HFFc6 (cell line): ENCODE results near the gene MAP3K6. TPM values are rescaled to one million over a fixed set of nuclear protein-coding genes. Genes with fewer than 3 reads are reported as not detected.

Experiments
- DNase-seq: peaks from one replicate; pipeline ENCODE4 v3.0.0-alpha.2; 2018
- H3K27ac Mint-ChIP-seq: 2 replicates; pipeline ENCODE4 v1.8.0; 2020; ENCODE audit warnings: mild to moderate bottlenecking, mixed read lengths
- H3K27me3 Mint-ChIP-seq: 2 replicates; pipeline ENCODE4 v1.8.0; 2021; ENCODE audit warnings: mild to moderate bottlenecking, moderate library complexity, mixed read lengths; ENCODE audit not compliant: insufficient read depth
- H3K36me3 Mint-ChIP-seq: 2 replicates; pipeline ENCODE4 v1.8.0; 2021; ENCODE audit warnings: low read depth, mixed read lengths
- H3K4me1 Mint-ChIP-seq: 2 replicates; pipeline ENCODE4 v1.8.0; 2020; ENCODE audit warnings: low read depth, mixed read lengths
- H3K4me3 Mint-ChIP-seq: 2 replicates; pipeline ENCODE4 v1.8.0; 2020; ENCODE audit warnings: mild to moderate bottlenecking, moderate library complexity, mixed read lengths
- H3K9me3 Mint-ChIP-seq: 2 replicates; pipeline ENCODE4 v1.8.0; 2020; ENCODE audit warnings: mild to moderate bottlenecking, mixed read lengths
- CTCF ChIP-seq: fragments of 200-600 bp; sonication (generic); IDR thresholded peaks from 2 replicates; pipeline ENCODE4 v1.5.0; 2021; ENCODE audit warnings: antibody characterized with exemption, mild to moderate bottlenecking
- total RNA-seq, 6 experiments: library from RNA; stranded (reverse); fragmentation: NEBNext Ultra II Directional; extraction: Animal tissue kit (Norgen Biotek cat#: 25700); gene quantifications; 2 replicates in 1 of 6; 3 replicates in 5 of 6; pipeline ENCODE4 v1.2.3, GENCODE V29; 2021

Gene MAP3K6
- total RNA-seq, 6 experiments from 2014 or later = 22.6 to 30.8 (median 27.7) TPM

- no peak overlapping the region for H3K4me3 Mint-ChIP-seq
- DNase-seq = no peak
- no peak overlapping the region for H3K27ac Mint-ChIP-seq
- H3K9me3 Mint-ChIP-seq = no peaks in the 10 kb centered on the region
- H3K4me1 Mint-ChIP-seq = peaks cover 38% of the 10 kb centered on the region
- no peak for TF ChIP-seq CTCF
- H3K36me3 Mint-ChIP-seq = peaks cover 14% of the 10 kb centered on the region
- peaks cover 1% of the 10 kb centered on the region for H3K27me3 Mint-ChIP-seq
Measured at GRCh38 chr1:27405074-27405473, 38.3 kb upstream of the MAP3K6 start.

- no peaks in the 10 kb centered on the region for H3K9me3 Mint-ChIP-seq
- H3K36me3 Mint-ChIP-seq = peaks cover 14% of the 10 kb centered on the region
- H3K4me3 Mint-ChIP-seq = peak overlapping the region; percentile 46; the same call in 1 of the 2 replicates
- TF ChIP-seq CTCF = no peak
- peak overlapping the region; percentile 35 for H3K27ac Mint-ChIP-seq
- no peak for DNase-seq
- H3K27me3 Mint-ChIP-seq = peaks cover 3% of the 10 kb centered on the region
- peaks cover 38% of the 10 kb centered on the region for H3K4me1 Mint-ChIP-seq
Measured at GRCh38 chr1:27403931-27404330, 37.2 kb upstream of the MAP3K6 start.

GRCh38 chr1:27403065-27403726 lies 36.4 kb upstream of the MAP3K6 start:
- DNase-seq = peak; percentile 13
- H3K27ac Mint-ChIP-seq = peak overlapping the region; percentile 80
- H3K4me1 Mint-ChIP-seq = peaks cover 35% of the 10 kb centered on the region
- TF ChIP-seq CTCF = no peak
- peaks cover 5% of the 10 kb centered on the region for H3K27me3 Mint-ChIP-seq
- H3K4me3 Mint-ChIP-seq = peak overlapping the region; percentile 46; the same call in 1 of the 2 replicates
- H3K9me3 Mint-ChIP-seq = no peaks in the 10 kb centered on the region
- peaks cover 11% of the 10 kb centered on the region for H3K36me3 Mint-ChIP-seq

GRCh38 chr1:27402349-27402754 lies 35.6 kb upstream of the MAP3K6 start:
- H3K9me3 Mint-ChIP-seq = no peaks in the 10 kb centered on the region
- H3K4me3 Mint-ChIP-seq = no peak overlapping the region
- H3K27me3 Mint-ChIP-seq = peaks cover 5% of the 10 kb centered on the region
- TF ChIP-seq CTCF = peak; percentile 75
- H3K27ac Mint-ChIP-seq = peak overlapping the region; percentile 80
- peaks cover 31% of the 10 kb centered on the region for H3K4me1 Mint-ChIP-seq
- peak; percentile 64 for DNase-seq
- H3K36me3 Mint-ChIP-seq = peaks cover 3% of the 10 kb centered on the region; the same call in 1 of the 2 replicates

- DNase-seq = no peak
- TF ChIP-seq CTCF = no peak
- peaks cover 3% of the 10 kb centered on the region; the same call in 1 of the 2 replicates for H3K27me3 Mint-ChIP-seq
- H3K4me1 Mint-ChIP-seq = peaks cover 31% of the 10 kb centered on the region
- H3K4me3 Mint-ChIP-seq = no peak overlapping the region
- H3K36me3 Mint-ChIP-seq = no peaks in the 10 kb centered on the region
- no peaks in the 10 kb centered on the region for H3K9me3 Mint-ChIP-seq
- H3K27ac Mint-ChIP-seq = no peak overlapping the region
Measured at GRCh38 chr1:27400963-27401341, 34.2 kb upstream of the MAP3K6 start.
